ENCODE results near the gene FAM131C. TPM values are rescaled to one million over a fixed set of nuclear protein-coding genes. Genes with fewer than 3 reads are reported as not detected.
"Not testable (repeated sequence)": the region's sequence is repeated elsewhere in the genome, so short reads cannot be mapped to it uniquely, and the experiment has no call there.

Gene FAM131C
- total RNA-seq, 2 donors from 2014 or later, result not detected

DNA sequence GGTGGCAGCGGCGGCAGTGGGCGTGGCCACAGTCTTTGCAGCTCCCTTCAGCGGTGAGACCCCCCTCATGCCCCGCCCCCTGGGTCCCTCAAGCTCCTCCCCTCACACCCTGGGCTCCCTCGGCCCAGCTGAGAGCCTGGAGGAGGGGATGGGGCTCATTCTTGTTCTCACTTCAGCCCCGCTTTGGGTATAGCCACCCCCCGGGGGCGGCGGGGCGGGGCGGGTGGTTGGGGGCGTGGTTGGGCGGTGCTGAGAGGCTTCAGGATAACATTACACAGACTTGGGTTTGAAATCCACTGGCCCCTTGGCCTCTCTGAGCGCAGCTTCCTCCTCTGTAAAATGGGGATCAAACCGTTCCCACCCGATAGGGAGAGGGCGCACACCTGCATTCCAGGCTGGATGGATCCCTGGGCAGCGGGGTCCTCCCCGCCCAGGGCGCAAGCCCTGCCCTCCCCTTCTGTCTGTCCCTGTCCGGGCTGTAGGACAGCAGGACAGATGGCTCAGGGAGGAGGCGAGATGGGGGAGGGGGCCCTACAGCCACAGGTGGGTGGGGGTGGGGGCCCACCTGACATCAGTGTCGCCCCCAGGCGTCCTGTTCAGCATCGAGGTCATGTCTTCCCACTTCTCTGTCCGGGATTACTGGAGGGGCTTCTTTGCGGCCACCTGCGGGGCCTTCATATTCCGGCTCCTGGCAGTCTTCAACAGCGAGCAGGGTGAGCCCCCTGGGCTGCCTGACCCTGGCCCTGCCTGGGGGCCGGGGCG lies 46.5 kb downstream of the FAM131C start:
- H3K4me1 ChIP-seq (replicated peaks), result peaks cover 4% of the 10 kb centered on the region
- DNase-seq (ENCODE audit: low spot score), result no peak
- TF ChIP-seq POLR2AphosphoS5 (IDR thresholded peaks at IDR 0.05), result no peak
- TF ChIP-seq, protein P1, sequence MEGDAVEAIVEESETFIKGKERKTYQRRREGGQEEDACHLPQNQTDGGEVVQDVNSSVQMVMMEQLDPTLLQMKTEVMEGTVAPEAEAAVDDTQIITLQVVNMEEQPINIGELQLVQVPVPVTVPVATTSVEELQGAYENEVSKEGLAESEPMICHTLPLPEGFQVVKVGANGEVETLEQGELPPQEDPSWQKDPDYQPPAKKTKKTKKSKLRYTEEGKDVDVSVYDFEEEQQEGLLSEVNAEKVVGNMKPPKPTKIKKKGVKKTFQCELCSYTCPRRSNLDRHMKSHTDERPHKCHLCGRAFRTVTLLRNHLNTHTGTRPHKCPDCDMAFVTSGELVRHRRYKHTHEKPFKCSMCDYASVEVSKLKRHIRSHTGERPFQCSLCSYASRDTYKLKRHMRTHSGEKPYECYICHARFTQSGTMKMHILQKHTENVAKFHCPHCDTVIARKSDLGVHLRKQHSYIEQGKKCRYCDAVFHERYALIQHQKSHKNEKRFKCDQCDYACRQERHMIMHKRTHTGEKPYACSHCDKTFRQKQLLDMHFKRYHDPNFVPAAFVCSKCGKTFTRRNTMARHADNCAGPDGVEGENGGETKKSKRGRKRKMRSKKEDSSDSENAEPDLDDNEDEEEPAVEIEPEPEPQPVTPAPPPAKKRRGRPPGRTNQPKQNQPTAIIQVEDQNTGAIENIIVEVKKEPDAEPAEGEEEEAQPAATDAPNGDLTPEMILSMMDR (IDR thresholded peaks at IDR 0.05), result no peak
- TF ChIP-seq POLR2A (IDR thresholded peaks at IDR 0.05), result no peak
- no peak overlapping the region for H3K27ac ChIP-seq
- no peaks in the 10 kb centered on the region for H3K9me3 ChIP-seq
- WGBS, result 11% methylated on average over 28 of the region's 33 CpGs
- intact Hi-C loops (cut with DNase I), result no loop called here
- no peaks in the 10 kb centered on the region for H3K27me3 ChIP-seq (replicated peaks; ENCODE audit: insufficient read depth)
- H3K36me3 ChIP-seq, result no peaks in the 10 kb centered on the region
- peak overlapping the region; percentile 2 to 4 for H3K4me3 ChIP-seq

DNA sequence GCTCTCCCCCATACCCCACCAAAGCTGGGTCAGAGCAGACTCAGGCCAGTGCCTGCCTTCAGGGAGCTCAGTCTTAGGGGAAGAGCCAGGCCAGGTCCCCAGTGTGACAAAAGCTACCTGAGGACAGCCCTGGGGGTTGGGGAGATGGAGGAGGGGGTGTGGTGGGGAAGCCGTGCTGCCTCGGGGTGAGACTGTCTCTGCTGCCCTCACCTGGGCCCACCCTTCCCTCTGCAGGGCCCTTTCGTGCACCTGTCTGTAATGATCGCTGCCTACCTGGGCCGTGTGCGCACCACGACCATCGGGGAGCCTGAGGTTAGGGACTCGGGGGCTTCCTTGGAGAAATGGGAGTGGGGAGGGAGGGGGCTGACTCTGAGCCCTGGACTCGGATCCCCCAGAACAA lies 47.1 kb downstream of the FAM131C start:
- H3K36me3 ChIP-seq; H3K4me1 ChIP-seq (replicated peaks); intact Hi-C loops (cut with DNase I); DNase-seq (ENCODE audit: low spot score); H3K27me3 ChIP-seq (replicated peaks; ENCODE audit: insufficient read depth); H3K4me3 ChIP-seq; H3K9me3 ChIP-seq; H3K27ac ChIP-seq: not testable (repeated sequence)
- 42% methylated on average over 10 of the region's 10 CpGs for WGBS

DNA sequence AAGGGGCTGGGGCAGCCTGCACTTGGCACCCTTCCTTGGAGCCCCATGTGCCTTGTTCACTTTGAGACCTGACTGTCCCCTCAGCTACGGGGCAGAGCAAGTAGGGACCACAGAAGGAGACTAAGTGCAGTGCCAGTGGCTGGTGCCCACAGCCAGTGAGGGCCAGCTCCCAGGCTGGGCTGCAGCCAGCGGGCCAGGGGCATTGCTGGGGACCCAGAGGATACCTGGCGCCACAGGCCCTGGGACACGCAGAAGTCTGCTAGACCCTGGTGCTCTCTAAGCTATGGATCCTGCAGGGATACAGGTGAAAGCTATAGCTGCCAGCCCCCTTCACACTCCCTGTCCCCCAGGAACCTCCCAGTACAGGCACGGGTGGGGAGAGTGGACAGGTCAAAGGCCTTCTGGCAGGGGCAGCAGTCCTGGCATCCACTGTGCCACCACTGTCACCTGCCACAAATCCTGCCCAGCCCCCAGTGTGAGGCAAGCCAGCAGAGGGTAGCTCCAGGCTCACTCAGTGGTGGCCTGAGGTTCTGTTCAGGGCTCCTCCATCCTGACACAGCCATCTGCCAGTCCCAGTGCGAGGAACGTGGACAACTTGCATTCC lies 50.3 kb downstream of the FAM131C start:
- no peaks in the 10 kb centered on the region for H3K27me3 ChIP-seq (replicated peaks; ENCODE audit: insufficient read depth)
- 80% methylated on average over 6 of the region's 7 CpGs for WGBS
- H3K27ac ChIP-seq, result no peak overlapping the region
- H3K4me3 ChIP-seq, result no peak overlapping the region
- no peak for DNase-seq (ENCODE audit: low spot score)
- TF ChIP-seq POLR2A (IDR thresholded peaks at IDR 0.05) (no peak), POLR2AphosphoS5 (IDR thresholded peaks at IDR 0.05) (no peak)
- TF ChIP-seq, protein P1 (IDR thresholded peaks at IDR 0.05), result no peak
- peaks cover 4% of the 10 kb centered on the region for H3K4me1 ChIP-seq (replicated peaks)
- no peaks in the 10 kb centered on the region for H3K36me3 ChIP-seq
- intact Hi-C loops (cut with DNase I), result no loop called here
- no peaks in the 10 kb centered on the region for H3K9me3 ChIP-seq

DNA sequence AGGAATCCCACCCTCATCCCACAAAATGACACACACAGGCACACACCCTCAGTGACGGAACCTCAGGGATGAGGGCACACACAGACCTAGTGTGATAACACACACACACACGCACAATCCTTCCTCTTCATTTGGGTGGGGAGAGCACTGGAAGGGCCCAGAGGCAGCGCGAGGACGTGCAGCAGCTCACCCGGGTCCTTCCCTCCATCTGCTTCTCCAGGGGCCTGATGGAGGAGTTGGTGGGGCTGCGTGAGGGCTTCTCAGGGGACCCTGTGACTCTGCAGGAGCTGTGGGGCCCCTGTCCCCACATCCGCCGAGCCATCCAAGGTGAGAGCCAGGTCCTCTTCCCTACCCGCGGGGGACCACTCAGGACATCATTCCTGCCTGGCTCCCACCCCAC lies 51.1 kb downstream of the FAM131C start:
- Histone ChIP-seq H3K27ac (no peak overlapping the region), H3K4me3 (no peak overlapping the region), H3K9me3 (no peaks in the 10 kb centered on the region), H3K4me1 (replicated peaks) (peaks cover 4% of the 10 kb centered on the region), H3K27me3 (replicated peaks; ENCODE audit: insufficient read depth) (no peaks in the 10 kb centered on the region), H3K36me3 (no peaks in the 10 kb centered on the region)
- no peak for DNase-seq (ENCODE audit: low spot score)
- intact Hi-C loops (cut with DNase I), result no loop called here
- 85% methylated on average over 11 of the region's 11 CpGs for WGBS
- TF ChIP-seq, protein P1 (IDR thresholded peaks at IDR 0.05), result no peak
- TF ChIP-seq POLR2A (IDR thresholded peaks at IDR 0.05) (no peak), POLR2AphosphoS5 (IDR thresholded peaks at IDR 0.05) (no peak)

DNA sequence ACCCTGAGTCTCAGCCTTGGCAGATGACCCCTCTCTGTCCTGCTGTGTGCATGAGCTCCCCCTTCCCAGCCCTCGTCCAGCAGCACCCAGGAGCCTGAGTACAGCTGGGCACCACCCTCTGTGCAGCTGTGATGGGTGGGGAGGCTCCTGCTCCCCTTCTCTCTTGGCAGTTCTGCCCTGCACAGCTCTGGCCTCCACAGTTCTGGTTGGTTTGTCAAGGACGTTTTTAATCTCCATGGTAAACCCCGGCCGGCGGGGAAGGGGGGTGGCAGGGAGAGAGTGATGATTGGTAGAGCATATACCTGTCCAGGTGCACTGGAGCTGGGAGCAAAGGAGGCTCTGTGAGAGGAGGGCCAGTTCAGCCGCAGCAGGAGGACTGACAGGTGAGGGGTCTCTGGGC lies 51.8 kb downstream of the FAM131C start, which contains the start of gene CLCNKA:
Gene CLCNKA (plus strand): TSS at position 356 of the 400 bp plus-strand sequence. CDS start 584 bp downstream, outside the sequence.
- TF ChIP-seq POLR2AphosphoS5 (IDR thresholded peaks at IDR 0.05) (no peak), POLR2A (IDR thresholded peaks at IDR 0.05) (no peak)
- TF ChIP-seq, protein P1 (IDR thresholded peaks at IDR 0.05), result no peak
- 49% methylated on average over 6 of the region's 6 CpGs for WGBS
- H3K36me3 ChIP-seq, result no peaks in the 10 kb centered on the region
- H3K27me3 ChIP-seq (replicated peaks; ENCODE audit: insufficient read depth), result no peaks in the 10 kb centered on the region
- no peaks in the 10 kb centered on the region for H3K9me3 ChIP-seq
- no peak for DNase-seq (ENCODE audit: low spot score)
- H3K4me1 ChIP-seq (replicated peaks), result no peaks in the 10 kb centered on the region
- intact Hi-C loops (cut with DNase I), result no loop called here
- no peak within 1 kb of the TSS for H3K27ac ChIP-seq
- no peak within 1 kb of the TSS for H3K4me3 ChIP-seq

DNA sequence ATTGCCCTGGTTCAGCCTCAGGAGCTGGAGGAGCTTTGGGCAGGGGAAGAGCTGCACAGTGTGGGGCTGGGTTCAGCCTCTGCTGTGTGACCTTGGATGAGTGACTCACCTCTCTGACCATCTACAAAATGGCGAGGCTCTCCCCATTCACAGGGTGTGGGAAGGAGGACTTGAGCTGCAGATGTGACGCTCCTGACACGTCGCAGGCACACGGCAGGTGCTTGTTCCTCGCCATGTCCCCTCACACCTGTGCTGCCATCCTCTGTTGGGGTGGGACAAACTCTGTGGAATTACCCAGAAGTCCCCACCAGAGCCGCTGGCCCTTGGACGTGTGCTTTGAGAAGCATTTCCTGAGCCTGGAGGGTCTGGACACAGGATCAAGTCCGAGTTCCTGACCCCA lies 52.6 kb downstream of the FAM131C start:
- intact Hi-C loops (cut with DNase I); H3K4me1 ChIP-seq (replicated peaks); H3K27ac ChIP-seq; H3K9me3 ChIP-seq; DNase-seq (ENCODE audit: low spot score); H3K27me3 ChIP-seq (replicated peaks; ENCODE audit: insufficient read depth); H3K36me3 ChIP-seq; H3K4me3 ChIP-seq: not testable (repeated sequence)
- 91% methylated on average over 9 of the region's 9 CpGs for WGBS

Data from prostate gland (tissue), 2 donors.